ENCODE data around the gene ATMIN.

- TF ChIP-seq CTCF (conservative IDR thresholded peaks at IDR 0.05; ENCODE audit: low read length), result no peak
- no peak for TF ChIP-seq EZH2phosphoT487 (IDR thresholded peaks at IDR 0.05; ENCODE audit: borderline replicate concordance)
Observed at GRCh38 chr16:80994451-80994850, 41.2 kb upstream of the ATMIN start.
